Fibroblast of skin of abdomen (primary cell): ENCODE results near the gene APOBEC3C.
"Not testable (repeated sequence)": the region's sequence is repeated elsewhere in the genome, so short reads cannot be mapped to it uniquely, and the experiment has no call there.

ENCODE experiments used
- DNase-seq: peaks from one replicate; pipeline ENCODE4 v3.0.0-alpha.2; 2013

Gene APOBEC3C

DNA sequence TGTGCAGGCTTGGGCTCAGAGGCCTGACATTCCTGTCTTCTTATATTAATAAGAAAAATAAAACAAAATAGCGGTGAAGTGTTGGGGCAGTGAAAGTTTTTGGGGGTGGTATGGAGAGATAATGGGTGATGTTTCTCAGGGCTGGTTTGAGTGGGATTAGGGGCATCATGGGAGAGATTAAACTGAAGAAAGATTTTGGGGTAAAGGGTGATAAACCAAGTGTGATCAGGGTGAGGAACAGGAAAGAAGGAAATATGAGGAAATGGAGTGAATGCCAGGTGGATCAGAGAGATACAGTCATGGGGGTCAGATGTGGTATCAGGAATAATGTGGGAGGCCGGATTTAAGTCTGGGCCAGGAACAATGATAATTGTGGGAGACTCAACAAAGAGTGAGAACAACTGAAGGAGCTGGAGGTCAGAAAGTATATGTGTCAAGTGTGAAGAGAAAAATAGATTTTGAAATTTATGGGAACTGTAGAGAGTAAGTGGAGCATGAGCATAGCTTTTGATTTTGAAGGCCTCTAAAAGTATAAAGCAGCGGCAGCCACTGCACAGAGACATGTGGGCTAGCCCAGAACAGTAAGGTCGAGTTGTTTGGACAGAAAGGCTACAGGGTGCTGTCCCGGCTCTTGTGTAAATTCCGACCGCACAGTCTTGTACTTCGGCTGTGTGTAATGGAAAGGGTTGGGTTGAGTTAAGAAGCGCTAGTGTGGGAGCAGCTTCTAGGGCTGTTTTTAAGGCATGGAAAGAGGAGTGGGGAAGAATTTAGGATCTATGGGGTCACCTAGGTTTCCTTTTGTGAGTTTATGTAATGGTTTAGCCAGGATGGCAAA, 52.6 kb downstream of the APOBEC3C start:
- DNase-seq: not testable (repeated sequence)

DNA sequence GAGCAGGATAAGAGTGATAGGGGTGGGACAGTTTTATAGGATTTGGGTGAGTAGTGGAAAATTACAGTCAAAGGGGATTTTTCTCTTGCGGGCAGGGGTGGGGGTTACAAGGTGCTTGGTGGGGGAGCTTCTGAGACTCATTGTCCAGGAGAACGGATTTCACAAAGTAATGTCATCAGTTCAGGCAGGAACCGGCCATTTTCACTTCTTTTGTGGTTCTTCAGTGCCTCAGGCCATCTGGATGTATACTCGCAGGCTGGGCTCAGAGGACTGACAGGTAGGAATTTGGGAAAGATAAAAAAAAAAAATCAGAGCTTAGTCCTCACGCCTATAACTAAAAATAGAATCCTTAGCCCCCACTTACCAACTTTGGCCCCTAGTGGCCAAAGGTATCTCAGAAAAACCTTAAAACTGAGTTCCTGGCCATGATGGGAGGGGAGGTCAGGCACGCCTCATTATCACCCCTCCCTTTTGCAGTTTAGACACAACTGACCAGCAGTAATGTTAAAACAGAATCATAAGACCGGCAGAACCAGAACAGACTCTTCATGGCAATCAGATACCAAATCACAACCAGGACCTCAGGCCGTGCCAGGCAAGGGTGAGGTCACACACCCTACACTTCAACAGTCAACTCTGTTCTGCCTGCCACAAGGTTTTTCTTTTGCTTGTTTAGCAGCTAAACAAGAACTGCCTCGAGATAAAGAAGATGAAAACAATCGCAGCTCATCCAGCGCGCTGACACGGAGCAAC, 54.2 kb downstream of the APOBEC3C start:
- no peak for DNase-seq
